Nephron progenitor cell (in vitro differentiated cells): ENCODE data around the gene PDE4A.
A peak's percentile ranks its signal among the peaks of the same experiment; 100 is the strongest.
"Not testable (repeated sequence)": the region's sequence is repeated elsewhere in the genome, so short reads cannot be mapped to it uniquely, and the experiment has no call there.

ENCODE experiments used
- DNase-seq: peaks from one replicate; pipeline ENCODE4 v3.0.0; 2021
- H3K27ac Mint-ChIP-seq: 2 replicates; pipeline ENCODE4 v1.8.0; 2021; ENCODE audit warnings: mild to moderate bottlenecking, moderate library complexity, mixed read lengths
- H3K27me3 Mint-ChIP-seq: 2 replicates; pipeline ENCODE4 v1.8.0; 2021; ENCODE audit warnings: mild to moderate bottlenecking, low read depth, mixed read lengths; ENCODE audit not compliant: poor library complexity
- H3K36me3 Mint-ChIP-seq: 2 replicates; pipeline ENCODE4 v1.8.0; 2021; ENCODE audit warnings: low read depth, mixed read lengths
- H3K4me1 Mint-ChIP-seq: 2 replicates; pipeline ENCODE4 v1.8.0; 2021; ENCODE audit warnings: mixed read lengths
- H3K4me3 Mint-ChIP-seq: 2 replicates; pipeline ENCODE4 v1.8.0; 2021; ENCODE audit warnings: mild to moderate bottlenecking, moderate library complexity, mixed read lengths
- H3K9me3 Mint-ChIP-seq: 2 replicates; pipeline ENCODE4 v1.8.0; 2021; ENCODE audit warnings: mild to moderate bottlenecking, moderate library complexity, mixed read lengths
- TF ChIP-seq, protein P1 (sequence below): fragments of 200-600 bp; sonication (generic); IDR thresholded peaks from 2 replicates; pipeline ENCODE4 v1.5.0; 2021; ENCODE audit warnings: antibody characterized with exemption

PDE4A gene

DNA sequence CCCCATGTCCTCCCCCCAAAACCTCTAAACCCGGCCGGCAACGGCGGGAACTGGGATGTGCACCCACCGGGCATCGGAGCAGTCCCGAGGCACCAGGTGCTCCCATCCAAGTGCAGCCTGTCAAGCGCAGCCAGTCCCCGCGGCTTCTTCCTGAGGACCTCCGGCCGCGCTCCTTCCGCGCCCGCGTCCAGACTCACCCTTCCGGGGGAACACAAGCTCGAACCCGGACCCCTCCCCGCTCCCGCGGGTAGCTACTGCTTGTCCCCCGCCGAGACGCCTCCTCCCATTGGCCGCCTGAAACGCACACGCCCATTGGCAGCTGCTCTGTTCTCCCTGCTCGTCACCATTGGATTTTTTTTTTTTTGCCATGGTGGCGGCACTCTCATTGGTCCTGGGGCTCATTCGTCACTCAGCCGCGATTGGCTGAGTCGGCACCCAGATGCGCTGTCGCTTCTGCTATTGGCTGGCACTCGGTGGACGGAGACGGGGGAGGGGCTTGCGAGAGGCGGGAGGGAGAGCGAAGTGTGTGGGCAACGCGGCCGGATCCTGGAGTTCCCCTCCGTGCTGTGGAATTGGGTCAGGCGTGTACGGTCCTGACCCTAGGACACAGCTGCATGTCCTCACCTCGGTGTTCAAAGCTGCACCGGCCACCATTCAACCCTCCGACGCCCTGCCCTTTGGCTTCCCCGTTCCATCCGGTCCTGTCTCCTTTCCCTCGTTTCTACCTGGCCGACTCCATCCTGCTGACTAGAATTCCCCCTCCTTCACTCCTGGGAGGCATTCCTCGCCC is 39.8 kb upstream of the PDE4A start, which contains the start of gene TYK2:
TSS of gene TYK2 (minus strand) at position 260 of the 790 bp plus-strand sequence. CDS start 2,166 bp downstream, outside the sequence.
- Mint-ChIP-seq H3K4me3 (peak within 1 kb of the TSS; percentile 97), H3K36me3 (peaks cover 15% of the 10 kb centered on the region), H3K27me3 (peaks cover 13% of the 10 kb centered on the region), H3K4me1 (peaks cover 20% of the 10 kb centered on the region), H3K27ac (peak within 1 kb of the TSS; percentile 98), H3K9me3 (no peaks in the 10 kb centered on the region)
- TF ChIP-seq, protein P1, sequence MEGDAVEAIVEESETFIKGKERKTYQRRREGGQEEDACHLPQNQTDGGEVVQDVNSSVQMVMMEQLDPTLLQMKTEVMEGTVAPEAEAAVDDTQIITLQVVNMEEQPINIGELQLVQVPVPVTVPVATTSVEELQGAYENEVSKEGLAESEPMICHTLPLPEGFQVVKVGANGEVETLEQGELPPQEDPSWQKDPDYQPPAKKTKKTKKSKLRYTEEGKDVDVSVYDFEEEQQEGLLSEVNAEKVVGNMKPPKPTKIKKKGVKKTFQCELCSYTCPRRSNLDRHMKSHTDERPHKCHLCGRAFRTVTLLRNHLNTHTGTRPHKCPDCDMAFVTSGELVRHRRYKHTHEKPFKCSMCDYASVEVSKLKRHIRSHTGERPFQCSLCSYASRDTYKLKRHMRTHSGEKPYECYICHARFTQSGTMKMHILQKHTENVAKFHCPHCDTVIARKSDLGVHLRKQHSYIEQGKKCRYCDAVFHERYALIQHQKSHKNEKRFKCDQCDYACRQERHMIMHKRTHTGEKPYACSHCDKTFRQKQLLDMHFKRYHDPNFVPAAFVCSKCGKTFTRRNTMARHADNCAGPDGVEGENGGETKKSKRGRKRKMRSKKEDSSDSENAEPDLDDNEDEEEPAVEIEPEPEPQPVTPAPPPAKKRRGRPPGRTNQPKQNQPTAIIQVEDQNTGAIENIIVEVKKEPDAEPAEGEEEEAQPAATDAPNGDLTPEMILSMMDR, result no peak
- DNase-seq, result peak; percentile 98

- not testable (repeated sequence) for H3K4me3 Mint-ChIP-seq, H3K36me3 Mint-ChIP-seq, DNase-seq, H3K9me3 Mint-ChIP-seq, H3K27ac Mint-ChIP-seq
- H3K4me1 Mint-ChIP-seq, result peaks cover 20% of the 10 kb centered on the region
- H3K27me3 Mint-ChIP-seq, result peaks cover 20% of the 10 kb centered on the region
Observed at GRCh38 chr19:10383223-10383499, 37.2 kb upstream of the PDE4A start.

DNA sequence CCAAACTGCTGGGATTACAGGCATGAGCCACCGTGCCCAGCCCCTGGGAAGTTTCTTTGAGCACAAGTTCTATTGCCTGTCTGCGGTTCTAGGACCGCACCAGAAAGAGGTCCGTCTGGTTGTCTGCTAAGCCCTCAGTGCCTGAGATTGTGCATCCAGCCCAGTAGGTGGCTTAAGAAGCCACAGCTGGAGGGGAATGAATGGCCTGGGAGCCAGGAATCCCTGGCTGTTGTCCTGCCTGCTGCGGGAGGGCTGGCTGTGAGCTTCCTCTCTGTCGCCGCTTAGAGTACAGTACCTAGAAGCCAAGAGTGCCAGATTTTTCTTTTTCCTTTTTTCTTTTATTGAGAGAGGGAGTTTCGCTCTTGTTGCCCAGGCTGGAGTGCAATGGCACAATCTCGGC is 35.8 kb upstream of the PDE4A start:
- H3K36me3 Mint-ChIP-seq, result no peaks in the 10 kb centered on the region
- peaks cover 20% of the 10 kb centered on the region for H3K27me3 Mint-ChIP-seq
- TF ChIP-seq, protein P1, result no peak
- H3K4me1 Mint-ChIP-seq, result peaks cover 18% of the 10 kb centered on the region
- no peak for DNase-seq
- no peak overlapping the region for H3K4me3 Mint-ChIP-seq
- H3K27ac Mint-ChIP-seq, result no peak overlapping the region
- no peaks in the 10 kb centered on the region for H3K9me3 Mint-ChIP-seq

GRCh38 chr19:10388957-10389356 is 31.4 kb upstream of the PDE4A start:
- no peaks in the 10 kb centered on the region for H3K4me1 Mint-ChIP-seq
- TF ChIP-seq, protein P1, result peak; percentile 94
- peak; percentile 95 for DNase-seq

DNA sequence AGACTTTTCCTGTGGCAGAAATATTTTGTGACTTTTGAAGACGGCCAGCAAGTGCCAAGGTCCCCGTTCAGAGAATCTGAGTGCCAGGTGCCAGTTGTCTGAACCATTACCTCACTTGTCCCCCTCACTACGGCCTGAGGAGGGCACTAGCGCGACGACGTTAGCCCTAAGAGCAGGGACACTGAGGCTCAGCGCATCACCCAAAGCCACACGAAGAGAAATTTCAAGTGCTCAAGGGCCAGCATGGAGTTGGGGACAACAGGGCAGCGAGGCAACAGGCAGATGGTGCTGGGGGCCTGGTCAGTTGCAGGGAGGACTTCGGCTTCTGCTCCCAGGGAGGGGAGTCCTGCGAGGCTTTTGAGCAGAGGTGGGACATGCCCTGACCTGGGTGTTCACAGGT is 30.5 kb upstream of the PDE4A start:
- H3K9me3 Mint-ChIP-seq, result no peaks in the 10 kb centered on the region
- H3K27ac Mint-ChIP-seq, result no peak overlapping the region
- TF ChIP-seq, protein P1, result no peak
- peaks cover 15% of the 10 kb centered on the region for H3K36me3 Mint-ChIP-seq
- H3K27me3 Mint-ChIP-seq, result peaks cover 7% of the 10 kb centered on the region
- no peaks in the 10 kb centered on the region for H3K4me1 Mint-ChIP-seq
- no peak overlapping the region for H3K4me3 Mint-ChIP-seq
- no peak for DNase-seq

More at GRCh38 chr19:10388957-10389356, 31.4 kb upstream of the PDE4A start:
- Mint-ChIP-seq H3K27ac (no peak overlapping the region), H3K9me3 (no peaks in the 10 kb centered on the region), H3K27me3 (peaks cover 12% of the 10 kb centered on the region), H3K36me3 (peaks cover 15% of the 10 kb centered on the region), H3K4me3 (no peak overlapping the region)

DNA sequence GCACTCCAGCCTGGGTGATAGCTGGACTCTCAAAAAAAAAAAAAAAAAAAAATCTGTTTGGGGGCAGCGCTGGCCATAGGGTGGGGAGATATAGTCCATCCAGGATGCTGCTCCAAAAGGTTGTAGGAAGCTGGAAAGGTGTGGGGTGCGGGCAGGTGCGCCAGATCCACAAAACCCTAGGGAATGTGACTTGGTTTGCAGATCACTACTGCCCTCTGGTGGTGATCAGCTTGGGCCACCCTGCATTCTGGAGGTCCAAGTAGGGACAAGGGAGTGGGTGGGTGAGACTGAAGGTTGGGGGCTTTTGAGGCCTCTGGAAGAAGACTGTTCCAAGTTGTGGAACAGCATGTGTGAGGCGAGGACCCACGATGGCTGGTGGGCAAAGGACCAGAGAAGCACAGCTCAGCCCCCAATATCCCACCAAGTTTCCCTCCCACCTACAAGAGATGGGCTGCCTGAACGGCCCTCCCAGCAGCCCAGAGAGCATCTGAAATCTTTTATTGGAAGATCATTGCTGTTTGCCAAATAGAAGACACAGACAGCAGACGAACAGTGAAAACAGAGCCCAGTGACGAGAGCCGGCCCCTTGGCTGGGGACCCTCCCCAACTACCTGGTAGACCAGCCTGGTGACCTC is 29.6 kb upstream of the PDE4A start:
- peaks cover 19% of the 10 kb centered on the region for H3K36me3 Mint-ChIP-seq
- H3K27ac Mint-ChIP-seq, result peak overlapping the region; percentile 60
- no peaks in the 10 kb centered on the region for H3K9me3 Mint-ChIP-seq
- peak; percentile 76 for DNase-seq
- H3K4me3 Mint-ChIP-seq, result no peak overlapping the region
- TF ChIP-seq, protein P1, result peak; percentile 70
- peaks cover 6% of the 10 kb centered on the region for H3K27me3 Mint-ChIP-seq
- H3K4me1 Mint-ChIP-seq, result no peaks in the 10 kb centered on the region
